Amniotic epithelial cell (primary cell): Measurements from ENCODE around the gene GALNT18.

Source experiments
- DNase-seq: peaks from one replicate; pipeline ENCODE4 v3.0.0-alpha.2; 2010; ENCODE audit warnings: low read depth

The GALNT18 gene

GRCh38 chr11:11621573-11622339 lies at the start of gene GALNT18:
GALNT18 (minus strand) TSS chr11:11622005.
- peak; percentile 82 for DNase-seq

- DNase-seq = no peak
These were observed 48.8 kb upstream of the GALNT18 start for GRCh38 chr11:11670574-11670973.

GRCh38 chr11:11669233-11669846 lies 47.5 kb upstream of the GALNT18 start:
- DNase-seq = no peak

GRCh38 chr11:11668781-11669180 lies 47.0 kb upstream of the GALNT18 start:
- no peak for DNase-seq

GRCh38 chr11:11668274-11668673 lies 46.5 kb upstream of the GALNT18 start:
- DNase-seq = no peak

GRCh38 chr11:11667056-11667455 lies 45.3 kb upstream of the GALNT18 start:
- DNase-seq = no peak

GRCh38 chr11:11665407-11665806 lies 43.6 kb upstream of the GALNT18 start:
- DNase-seq = no peak

- DNase-seq = no peak
These were observed 42.1 kb upstream of the GALNT18 start for GRCh38 chr11:11663907-11664306.

- no peak for DNase-seq
These were observed 40.8 kb upstream of the GALNT18 start for GRCh38 chr11:11662578-11662977.

GRCh38 chr11:11661326-11662040 lies 39.7 kb upstream of the GALNT18 start:
- no peak for DNase-seq

GRCh38 chr11:11660363-11660740 lies 38.5 kb upstream of the GALNT18 start:
- DNase-seq = no peak

- peak; percentile 8 for DNase-seq
These were observed 38.0 kb upstream of the GALNT18 start for GRCh38 chr11:11659567-11660362.

- no peak for DNase-seq
These were observed 35.6 kb upstream of the GALNT18 start for GRCh38 chr11:11657218-11657955.

- no peak for DNase-seq
These were observed 19.8 kb upstream of the GALNT18 start for GRCh38 chr11:11641581-11641980.

- DNase-seq = no peak
These were observed 19.2 kb upstream of the GALNT18 start for GRCh38 chr11:11640996-11641395.

- no peak for DNase-seq
These were observed 18.3 kb upstream of the GALNT18 start for GRCh38 chr11:11640152-11640551.

- DNase-seq = no peak
These were observed 14.9 kb upstream of the GALNT18 start for GRCh38 chr11:11636671-11637070.

GRCh38 chr11:11635443-11635842 lies 13.6 kb upstream of the GALNT18 start:
- no peak for DNase-seq

- no peak for DNase-seq
These were observed 7.6 kb upstream of the GALNT18 start for GRCh38 chr11:11629368-11629767.

- no peak for DNase-seq
These were observed 6.8 kb upstream of the GALNT18 start for GRCh38 chr11:11628651-11629050.

- DNase-seq = no peak
These were observed 4.3 kb upstream of the GALNT18 start for GRCh38 chr11:11626128-11626527.

GRCh38 chr11:11624926-11625325 lies 3.1 kb upstream of the GALNT18 start:
- no peak for DNase-seq
